T47D (cell line): ENCODE results near the gene SRP72.

Source experiments
- DNase-seq, 2 experiments: peaks; one replicate each; pipeline versions ENCODE4 v3.0.0 to v3.0.0-alpha.2; 2011 to 2012; ENCODE audit warnings: low read depth in 1 of 2, low spot score in 1 of 2
- JUND ChIP-seq: IDR thresholded peaks from 2 replicates; pipeline ENCODE4 v1.6.1; 2012; ENCODE audit warnings: low read depth
- in situ Hi-C: cut with HindIII; loops from 2 replicates; pipeline ENCODE4 v1.10.0; 2016; ENCODE audit warnings: low sequenced_read_pairs, low pct_unique_long_range_greater_than_20kb

SRP72 gene, protein sequence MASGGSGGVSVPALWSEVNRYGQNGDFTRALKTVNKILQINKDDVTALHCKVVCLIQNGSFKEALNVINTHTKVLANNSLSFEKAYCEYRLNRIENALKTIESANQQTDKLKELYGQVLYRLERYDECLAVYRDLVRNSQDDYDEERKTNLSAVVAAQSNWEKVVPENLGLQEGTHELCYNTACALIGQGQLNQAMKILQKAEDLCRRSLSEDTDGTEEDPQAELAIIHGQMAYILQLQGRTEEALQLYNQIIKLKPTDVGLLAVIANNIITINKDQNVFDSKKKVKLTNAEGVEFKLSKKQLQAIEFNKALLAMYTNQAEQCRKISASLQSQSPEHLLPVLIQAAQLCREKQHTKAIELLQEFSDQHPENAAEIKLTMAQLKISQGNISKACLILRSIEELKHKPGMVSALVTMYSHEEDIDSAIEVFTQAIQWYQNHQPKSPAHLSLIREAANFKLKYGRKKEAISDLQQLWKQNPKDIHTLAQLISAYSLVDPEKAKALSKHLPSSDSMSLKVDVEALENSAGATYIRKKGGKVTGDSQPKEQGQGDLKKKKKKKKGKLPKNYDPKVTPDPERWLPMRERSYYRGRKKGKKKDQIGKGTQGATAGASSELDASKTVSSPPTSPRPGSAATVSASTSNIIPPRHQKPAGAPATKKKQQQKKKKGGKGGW

DNA sequence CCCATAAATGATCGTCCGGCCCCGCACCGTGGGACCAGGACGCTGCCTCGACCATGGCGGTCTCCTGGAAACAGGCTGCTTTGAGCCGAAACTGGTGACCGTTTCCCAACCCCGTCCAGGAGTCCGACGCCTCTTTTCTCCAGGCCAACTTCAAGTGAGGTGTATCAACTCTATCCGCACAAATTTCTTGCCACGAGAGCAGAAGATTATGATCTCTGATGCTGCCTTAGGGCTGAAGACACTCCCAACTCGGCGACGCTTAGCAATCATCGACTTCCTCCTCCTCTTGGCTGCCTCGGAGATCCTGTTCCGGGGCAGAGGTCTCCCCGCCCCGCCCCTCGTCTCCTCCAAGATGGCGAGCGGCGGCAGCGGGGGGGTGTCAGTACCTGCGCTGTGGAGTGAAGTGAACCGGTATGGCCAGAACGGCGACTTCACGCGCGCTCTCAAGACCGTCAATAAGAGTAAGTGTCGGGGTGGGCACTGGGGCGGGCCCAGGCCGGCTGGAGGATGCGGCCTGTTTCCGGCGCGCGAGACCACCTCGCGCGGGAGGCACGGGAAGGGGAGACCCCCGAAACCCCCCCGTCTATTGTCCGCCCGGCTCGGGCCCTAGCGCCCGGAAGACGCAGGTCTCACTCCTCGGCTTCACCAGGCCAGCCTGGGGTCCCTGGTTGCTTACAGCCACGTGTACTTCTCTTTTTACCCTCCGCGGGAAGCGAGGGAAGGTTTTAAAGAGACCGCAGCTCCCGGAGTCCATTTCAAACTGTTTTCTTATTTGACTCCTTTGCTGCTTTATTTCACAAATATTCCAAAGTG is at the start of gene SRP72:
SRP72 (plus strand) TSS at position 334 of the 813 bp plus-strand sequence; CDS start at position 353, 19 bp downstream.
- in situ Hi-C loops: no loop called here
- no peak for TF ChIP-seq JUND
- peak; percentile 69 to 97 for DNase-seq

DNA sequence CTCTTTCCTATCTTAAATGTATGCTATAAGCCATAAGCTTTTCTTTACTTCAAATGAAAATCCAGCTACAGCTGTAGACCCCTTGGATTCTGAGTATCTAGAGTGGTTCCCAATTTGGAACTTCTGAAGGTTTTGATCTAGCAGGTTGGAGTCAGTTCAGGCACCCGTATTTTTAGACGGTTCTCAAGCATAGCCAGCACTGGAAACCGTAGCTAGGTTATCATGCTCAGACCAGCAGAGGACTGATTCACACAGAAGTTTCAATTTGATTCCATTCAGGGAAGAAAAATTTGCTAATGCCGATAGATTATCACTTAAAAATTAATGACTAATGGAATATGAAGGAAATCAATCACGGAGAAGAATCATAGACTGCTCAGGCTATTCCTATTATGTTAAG is 43.2 kb upstream of the SRP72 start:
- in situ Hi-C loops: no loop called here
- no peak for TF ChIP-seq JUND
- DNase-seq: no peak

- TF ChIP-seq JUND: no peak
- in situ Hi-C loops: no loop called here
- peak in 1 of 2 experiments; percentile 33 for DNase-seq
Observed at GRCh38 chr4:56424697-56425514, 42.5 kb upstream of the SRP72 start.

- no peak for DNase-seq
- no peak for TF ChIP-seq JUND
- in situ Hi-C loops: no loop called here
Observed at GRCh38 chr4:56425518-56425917, 41.9 kb upstream of the SRP72 start.

DNA sequence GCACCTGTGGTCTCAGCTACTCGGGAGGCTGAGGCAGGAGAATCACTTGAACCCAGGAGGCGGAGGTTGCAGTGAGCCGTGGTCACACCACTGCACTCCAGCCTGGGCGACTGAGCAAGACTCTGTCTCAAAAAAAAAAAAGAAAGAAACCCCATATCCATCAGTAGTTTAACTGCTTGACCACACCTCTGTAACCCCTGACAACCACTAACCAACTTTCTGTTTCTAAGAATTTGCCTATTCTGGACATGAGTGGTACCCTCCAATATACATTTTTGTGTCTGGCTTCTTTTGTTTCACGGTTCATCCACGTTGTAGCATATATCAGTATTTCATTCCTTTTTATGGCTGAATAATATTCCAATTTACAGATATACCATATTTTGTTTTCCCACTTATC is 41.1 kb upstream of the SRP72 start:
- TF ChIP-seq JUND: no peak
- in situ Hi-C loops: no loop called here

GRCh38 chr4:56427179-56427578 is 40.2 kb upstream of the SRP72 start:
- TF ChIP-seq JUND: no peak
- no peak for DNase-seq
- in situ Hi-C loops: no loop called here

More for the DNA sequence above, 41.1 kb upstream of the SRP72 start:
- no peak for DNase-seq

DNA sequence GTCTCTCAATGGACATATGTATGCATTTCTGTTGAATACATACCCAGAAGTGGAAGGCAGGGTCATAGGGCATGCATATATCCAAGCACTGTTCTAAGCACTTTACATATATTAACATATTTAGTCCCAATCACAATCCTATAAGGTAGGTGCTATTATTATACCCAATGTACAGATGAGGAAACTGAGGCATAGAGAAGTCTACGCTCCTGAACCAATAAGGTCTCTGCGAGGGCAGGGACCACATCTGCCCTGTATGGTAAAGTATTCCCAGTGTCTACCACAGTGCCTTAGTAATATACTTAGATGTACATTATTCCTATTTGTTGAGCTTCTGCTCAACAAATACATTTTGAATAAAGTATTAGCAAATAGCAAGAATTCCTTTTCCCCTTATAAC is 37.2 kb upstream of the SRP72 start:
- TF ChIP-seq JUND: no peak
- in situ Hi-C loops: no loop called here

GRCh38 chr4:56433280-56433679 is 34.1 kb upstream of the SRP72 start:
- no peak for TF ChIP-seq JUND
- DNase-seq: no peak
- in situ Hi-C loops: no loop called here

More for the DNA sequence above, 37.2 kb upstream of the SRP72 start:
- no peak for DNase-seq

- no peak for TF ChIP-seq JUND
- in situ Hi-C loops: no loop called here
- DNase-seq: peak; percentile 55 to 84
Observed at GRCh38 chr4:56434599-56435139, 32.7 kb upstream of the SRP72 start.

DNA sequence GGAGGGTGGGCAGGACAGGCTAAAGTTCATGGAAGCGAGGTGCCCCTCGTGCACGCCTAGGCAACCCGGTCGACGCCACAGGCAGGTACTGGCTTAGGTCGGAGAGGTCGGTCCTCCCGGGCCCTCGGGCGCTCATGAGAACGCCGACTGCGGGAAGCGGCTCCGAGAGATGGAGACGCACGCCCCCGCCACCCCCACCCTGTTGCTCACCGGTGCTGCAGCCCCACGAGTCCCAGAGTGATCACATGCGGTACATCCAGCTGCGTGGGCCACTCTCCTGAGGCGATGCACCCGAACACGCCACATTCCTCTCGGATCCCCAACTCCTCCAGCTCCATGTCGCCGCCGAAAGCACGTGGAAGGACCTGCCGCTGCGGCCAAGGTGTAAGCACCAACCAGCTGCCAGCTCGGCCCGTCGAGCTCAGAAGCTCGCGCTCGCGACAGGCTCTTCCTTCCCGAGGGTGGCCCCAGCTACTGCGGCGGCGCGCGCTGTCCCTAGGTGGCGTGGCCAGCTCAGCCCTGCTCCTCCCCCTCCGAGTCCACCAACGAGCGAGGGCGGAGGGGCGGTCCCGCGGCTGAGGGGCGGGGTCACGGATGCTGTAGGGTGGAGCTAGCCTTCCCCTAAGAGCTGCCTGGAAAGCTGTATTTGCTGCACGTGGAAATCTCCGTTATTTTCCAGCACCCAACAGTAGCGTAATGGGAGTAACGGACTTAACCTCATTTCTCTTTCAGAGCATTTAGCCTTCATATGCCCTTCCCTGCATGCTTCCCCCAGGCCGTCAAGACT is 32.1 kb upstream of the SRP72 start, which contains the start of gene PPAT:
PPAT (minus strand) TSS at position 476 of the 787 bp plus-strand sequence; CDS start at position 338, 138 bp downstream.
- peak; percentile 79 to 98 for DNase-seq
- in situ Hi-C loops: no loop called here
- TF ChIP-seq JUND: no peak

DNA sequence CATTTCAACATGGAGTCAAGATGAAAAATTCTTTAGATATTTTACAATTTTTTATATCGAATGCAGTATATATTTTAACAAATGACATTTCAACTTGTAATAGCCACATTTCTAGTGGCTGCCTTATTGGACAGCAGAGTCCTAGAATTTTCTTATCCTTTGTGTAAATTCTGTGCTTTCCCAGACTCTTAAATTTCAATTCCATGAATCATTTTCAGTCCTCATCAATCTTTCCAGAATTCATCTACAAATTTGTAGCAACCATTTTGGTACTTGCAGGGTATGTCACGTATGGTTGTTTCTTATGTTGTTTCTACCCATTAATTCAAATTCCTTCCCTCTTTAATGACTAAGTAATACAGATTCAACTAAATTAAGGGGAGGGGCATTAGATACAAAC is 28.7 kb upstream of the SRP72 start:
- in situ Hi-C loops: no loop called here
- no peak for TF ChIP-seq JUND
- DNase-seq: no peak
